Lower lobe of right lung (tissue), 2 donors: Measurements from ENCODE around the gene CHD8. TPM values are rescaled to one million over a fixed set of nuclear protein-coding genes. Genes with fewer than 3 reads are reported as not detected.

Source experiments
- ATAC-seq, 2 donors: fragments of 200-7000 bp; cut with Tn5 transposase; one replicate each; pipeline ENCODE4 v1.9.1; 2020 to 2022; ENCODE audit warnings: mild to moderate bottlenecking in 2 of 2, moderate library complexity in 2 of 2
- DNase-seq: peaks from one replicate; pipeline ENCODE4 v3.0.0-alpha.2; 2020
- H3K27ac ChIP-seq: fragments of 200-600 bp; one replicate; pipeline ENCODE4 v1.8.0; 2022
- H3K27me3 ChIP-seq: fragments of 200-600 bp; one replicate; pipeline ENCODE4 v1.8.0; 2022; ENCODE audit warnings: low read depth
- H3K36me3 ChIP-seq: fragments of 200-600 bp; one replicate; pipeline ENCODE4 v1.8.0; 2022; ENCODE audit warnings: mild to moderate bottlenecking
- H3K4me1 ChIP-seq: fragments of 200-600 bp; one replicate; pipeline ENCODE4 v1.8.0; 2022
- H3K4me3 ChIP-seq: fragments of 200-600 bp; one replicate; pipeline ENCODE4 v1.8.0; 2022; ENCODE audit warnings: mild to moderate bottlenecking
- H3K9me3 ChIP-seq: fragments of 200-600 bp; one replicate; pipeline ENCODE4 v1.8.0; 2022
- CTCF ChIP-seq: fragments of 200-600 bp; IDR thresholded peaks from one replicate; pipeline ENCODE4 v1.8.0; 2022; ENCODE audit warnings: antibody characterized with exemption, mild to moderate bottlenecking
- intact Hi-C: fragments of 100-400 bp; cut with DNase I; formaldehyde crosslinking; loops from one replicate; pipeline ENCODE4 v1.11.0; 2022
- long read RNA-seq: library from polyadenylated mRNA; unstranded; transcript quantifications from one replicate; pipeline ENCODE4 v2.0.0, GENCODE V29; 2021
- total RNA-seq: library from RNA; stranded (reverse); fragmentation: NEBNext Ultra II Directional; extraction: Animal tissue kit (Norgen Biotek cat#: 25700); gene quantifications from one replicate; pipeline ENCODE4 v1.2.1, GENCODE V29; 2021
- donor health status: DM: no; HTN: yes; CAD: no; lungs with severe emphysema.

CHD8 gene, protein sequence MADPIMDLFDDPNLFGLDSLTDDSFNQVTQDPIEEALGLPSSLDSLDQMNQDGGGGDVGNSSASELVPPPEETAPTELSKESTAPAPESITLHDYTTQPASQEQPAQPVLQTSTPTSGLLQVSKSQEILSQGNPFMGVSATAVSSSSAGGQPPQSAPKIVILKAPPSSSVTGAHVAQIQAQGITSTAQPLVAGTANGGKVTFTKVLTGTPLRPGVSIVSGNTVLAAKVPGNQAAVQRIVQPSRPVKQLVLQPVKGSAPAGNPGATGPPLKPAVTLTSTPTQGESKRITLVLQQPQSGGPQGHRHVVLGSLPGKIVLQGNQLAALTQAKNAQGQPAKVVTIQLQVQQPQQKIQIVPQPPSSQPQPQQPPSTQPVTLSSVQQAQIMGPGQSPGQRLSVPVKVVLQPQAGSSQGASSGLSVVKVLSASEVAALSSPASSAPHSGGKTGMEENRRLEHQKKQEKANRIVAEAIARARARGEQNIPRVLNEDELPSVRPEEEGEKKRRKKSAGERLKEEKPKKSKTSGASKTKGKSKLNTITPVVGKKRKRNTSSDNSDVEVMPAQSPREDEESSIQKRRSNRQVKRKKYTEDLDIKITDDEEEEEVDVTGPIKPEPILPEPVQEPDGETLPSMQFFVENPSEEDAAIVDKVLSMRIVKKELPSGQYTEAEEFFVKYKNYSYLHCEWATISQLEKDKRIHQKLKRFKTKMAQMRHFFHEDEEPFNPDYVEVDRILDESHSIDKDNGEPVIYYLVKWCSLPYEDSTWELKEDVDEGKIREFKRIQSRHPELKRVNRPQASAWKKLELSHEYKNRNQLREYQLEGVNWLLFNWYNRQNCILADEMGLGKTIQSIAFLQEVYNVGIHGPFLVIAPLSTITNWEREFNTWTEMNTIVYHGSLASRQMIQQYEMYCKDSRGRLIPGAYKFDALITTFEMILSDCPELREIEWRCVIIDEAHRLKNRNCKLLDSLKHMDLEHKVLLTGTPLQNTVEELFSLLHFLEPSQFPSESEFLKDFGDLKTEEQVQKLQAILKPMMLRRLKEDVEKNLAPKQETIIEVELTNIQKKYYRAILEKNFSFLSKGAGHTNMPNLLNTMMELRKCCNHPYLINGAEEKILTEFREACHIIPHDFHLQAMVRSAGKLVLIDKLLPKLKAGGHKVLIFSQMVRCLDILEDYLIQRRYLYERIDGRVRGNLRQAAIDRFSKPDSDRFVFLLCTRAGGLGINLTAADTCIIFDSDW (N-terminal part only)
- 74.6 TPM for total RNA-seq
- long read RNA-seq, partial matches to known transcripts, result 35 of 41 reads
- long read RNA-seq, other reads (novel, unspliced or antisense), result 6 of 41 reads

GRCh38 chr14:21455912-21456667 lies at the start of gene CHD8:
Gene CHD8 (minus strand): TSS chr14:21456123. CDS start chr14:21431643, 24,480 bp downstream.
- Histone ChIP-seq H3K36me3 (peaks cover 26% of the 10 kb centered on the region), H3K4me3 (peak within 1 kb of the TSS; percentile 72), H3K9me3 (no peaks in the 10 kb centered on the region), H3K27ac (peak within 1 kb of the TSS; percentile 93), H3K27me3 (no peaks in the 10 kb centered on the region), H3K4me1 (peaks cover 33% of the 10 kb centered on the region)
- DNase-seq, result peak; percentile 100
- peak; percentile 100 for ATAC-seq
- intact Hi-C loops, result no loop called here
- peak; percentile 72 for TF ChIP-seq CTCF

GRCh38 chr14:21505012-21505553 lies 49.2 kb upstream of the CHD8 start:
- H3K9me3 ChIP-seq, result no peaks in the 10 kb centered on the region
- H3K27ac ChIP-seq, result no peak overlapping the region
- no peaks in the 10 kb centered on the region for H3K27me3 ChIP-seq
- H3K4me3 ChIP-seq, result no peak overlapping the region
- no peak for TF ChIP-seq CTCF
- ATAC-seq (no peak), DNase-seq (no peak)
- H3K36me3 ChIP-seq, result peaks cover 71% of the 10 kb centered on the region
- peaks cover 20% of the 10 kb centered on the region for H3K4me1 ChIP-seq
- intact Hi-C loops, result no loop called here

GRCh38 chr14:21503376-21503775 lies 47.5 kb upstream of the CHD8 start:
- intact Hi-C loops, result no loop called here
- peaks cover 10% of the 10 kb centered on the region for H3K4me1 ChIP-seq
- TF ChIP-seq CTCF, result no peak
- DNase-seq, result no peak
- no peak overlapping the region for H3K27ac ChIP-seq
- no peak overlapping the region for H3K4me3 ChIP-seq
- H3K36me3 ChIP-seq, result peaks cover 79% of the 10 kb centered on the region
- H3K27me3 ChIP-seq, result no peaks in the 10 kb centered on the region
- H3K9me3 ChIP-seq, result no peaks in the 10 kb centered on the region
- no peak for ATAC-seq

- Histone ChIP-seq H3K36me3 (peaks cover 79% of the 10 kb centered on the region), H3K9me3 (no peaks in the 10 kb centered on the region), H3K27me3 (no peaks in the 10 kb centered on the region), H3K4me3 (no peak overlapping the region), H3K27ac (no peak overlapping the region), H3K4me1 (peaks cover 4% of the 10 kb centered on the region)
- no peak for ATAC-seq
- no peak for DNase-seq
- intact Hi-C loops, result no loop called here
- TF ChIP-seq CTCF, result no peak
Observed at GRCh38 chr14:21501568-21501967, 45.6 kb upstream of the CHD8 start.
